Thyroid gland (tissue), 4 donors: ENCODE data around the gene CCDC149.

Experiments
- CTCF ChIP-seq, 6 experiments: fragments of 200-600 bp in 3 of 6; fragments of 450-650 bp in 3 of 6; sonication (generic) in 3 of 6; IDR thresholded peaks; one replicate each; pipeline ENCODE4 v1.5.1; 2016 to 2019; ENCODE audit warnings: antibody characterized with exemption in 6 of 6, mild to moderate bottlenecking in 2 of 6, inconsistent platforms in 1 of 6, moderate library complexity in 1 of 6
- POLR2A ChIP-seq, 2 donors: fragments of 450-650 bp; IDR thresholded peaks; one replicate each; pipeline ENCODE4 v1.6.1; 2017; ENCODE audit warnings: antibody characterized with exemption in 2 of 2, mild to moderate bottlenecking in 2 of 2, moderate library complexity in 1 of 2

- TF ChIP-seq CTCF (IDR thresholded peaks at IDR 0.05) (no peak), POLR2A (IDR thresholded peaks at IDR 0.05) (no peak)
Measured at GRCh38 chr4:24808261-24808660, 104.6 kb downstream of the CCDC149 start.
